B cell (primary cell): ENCODE results near the gene AMBN. TPM values are rescaled to one million over a fixed set of nuclear protein-coding genes. Genes with fewer than 3 reads are reported as not detected.

Experiments
- ATAC-seq: fragments of 200-7000 bp; cut with Tn5 transposase; one replicate; pipeline ENCODE4 v1.10.0; 2021; ENCODE audit warnings: low read depth, mild to moderate bottlenecking, moderate number of reproducible peaks, moderate library complexity
- CTCF ChIA-PET: fragments of 350-600 bp; sonication (Branson Sonifier 250); formaldehyde crosslinking; loops from one replicate; lab custom pipeline; 2021; ENCODE audit warnings: antibody characterized with exemption, inconsistent platforms; lab: Charles Lee
- POLR2A ChIA-PET: fragments of 350-600 bp; sonication (Branson Sonifier 250); formaldehyde crosslinking; loops from one replicate; lab custom pipeline; 2021; ENCODE audit warnings: antibody characterized with exemption; lab: Charles Lee
- DNase-seq: peaks from one replicate; pipeline ENCODE4 v3.0.0; 2013
- H2AFZ ChIP-seq: 2 replicates; pipeline ENCODE4 v1.6.1; 2012; ENCODE audit warnings: mild to moderate bottlenecking, low read depth, low read length; ENCODE audit not compliant: insufficient read depth, poor library complexity, severe bottlenecking
- H3K27ac ChIP-seq, 2 donors: 1 replicate in 1 of 2; 2 replicates in 1 of 2; pipeline ENCODE4 v1.5.1; 2012 to 2013; ENCODE audit warnings: low read length in 2 of 2, mild to moderate bottlenecking in 2 of 2, moderate library complexity in 1 of 2
- H3K27me3 ChIP-seq, 4 experiments: fragments of 200-600 bp in 1 of 4; sonication (generic) in 1 of 4; replicated peaks in 1 of 4; 1 replicate in 2 of 4; 2 replicates in 2 of 4; pipeline versions ENCODE4 v1.6.1 to v1.7.0; 2013 to 2016; ENCODE audit warnings: low read length in 3 of 4, mild to moderate bottlenecking in 2 of 4, mixed read lengths in 1 of 4, moderate library complexity in 1 of 4; ENCODE audit not compliant: insufficient read depth in 4 of 4, control insufficient read depth in 3 of 4; ENCODE audit errors: control extremely low read depth in 1 of 4
- H3K36me3 ChIP-seq, 2 experiments: replicated peaks in 1 of 2; 1 replicate in 1 of 2; 2 replicates in 1 of 2; pipeline versions ENCODE4 v1.6.1 to v1.7.1; 2013; ENCODE audit warnings: low read length in 1 of 2; ENCODE audit not compliant: insufficient read depth in 2 of 2, control insufficient read depth in 1 of 2; ENCODE audit errors: control extremely low read depth in 1 of 2, extremely low read depth in 1 of 2
- H3K4me1 ChIP-seq, 2 donors: fragments of 200-600 bp in 1 of 2; sonication (generic) in 1 of 2; 1 replicate in 1 of 2; 2 replicates in 1 of 2; pipeline versions ENCODE4 v1.5.1 to v1.6.1; 2013 to 2017; ENCODE audit warnings: low read length in 2 of 2; ENCODE audit not compliant: control insufficient read depth in 2 of 2, insufficient read depth in 2 of 2
- H3K4me2 ChIP-seq: replicated peaks from 2 replicates; pipeline ENCODE3; 2012; ENCODE audit warnings: mild to moderate bottlenecking, low read depth, low read length; ENCODE audit not compliant: poor library complexity, severe bottlenecking
- H3K4me3 ChIP-seq, 5 experiments: fragments of 200-600 bp in 1 of 5; sonication (generic) in 1 of 5; 1 replicate in 3 of 5; 2 replicates in 2 of 5; pipeline versions ENCODE4 v1.5.1 to v1.7.0; 2011 to 2016; ENCODE audit warnings: low read length in 4 of 5, mild to moderate bottlenecking in 4 of 5, low read depth in 2 of 5, control low read depth in 1 of 5, moderate library complexity in 1 of 5; ENCODE audit not compliant: insufficient read depth in 1 of 5; ENCODE audit errors: control extremely low read depth in 1 of 5, extremely low read depth in 1 of 5
- H3K79me2 ChIP-seq: fragments of 200-600 bp; sonication (generic); one replicate; pipeline ENCODE4 v1.6.0; 2016; ENCODE audit warnings: low read length; ENCODE audit not compliant: control insufficient read depth, insufficient read depth
- H3K9ac ChIP-seq: fragments of 200-600 bp; sonication (generic); 2 replicates; pipeline ENCODE4 v1.6.1; 2017; ENCODE audit warnings: mild to moderate bottlenecking, low read length, moderate library complexity
- H3K9me3 ChIP-seq, 3 donors: one replicate each; pipeline versions ENCODE4 v1.6.1 to v1.7.1; 2013; ENCODE audit warnings: low read length in 2 of 3; ENCODE audit not compliant: control insufficient read depth in 2 of 3, insufficient read depth in 1 of 3; ENCODE audit errors: control extremely low read depth in 1 of 3
- H4K20me1 ChIP-seq: 2 replicates; pipeline ENCODE4 v1.6.0; 2012; ENCODE audit warnings: mild to moderate bottlenecking, low read length; ENCODE audit not compliant: insufficient read depth, control insufficient read depth, poor library complexity, severe bottlenecking
- H3K27ac Mint-ChIP-seq: one replicate; pipeline ENCODE4 v1.8.0; 2021; ENCODE audit warnings: mixed read lengths
- H3K27me3 Mint-ChIP-seq: one replicate; pipeline ENCODE4 v1.8.0; 2021; ENCODE audit warnings: mixed read lengths
- H3K4me1 Mint-ChIP-seq: one replicate; pipeline ENCODE4 v1.8.0; 2021; ENCODE audit warnings: mixed read lengths
- H3K4me3 Mint-ChIP-seq: one replicate; pipeline ENCODE4 v1.8.0; 2021; ENCODE audit warnings: mixed read lengths
- H3K9me3 Mint-ChIP-seq: one replicate; pipeline ENCODE4 v1.8.0; 2022; ENCODE audit warnings: mixed read lengths; ENCODE audit not compliant: insufficient read depth
- EZH2 ChIP-seq: IDR thresholded peaks from 2 replicates; pipeline ENCODE4 v1.6.1; 2012; ENCODE audit warnings: borderline replicate concordance, low read depth, mild to moderate bottlenecking, moderate library complexity, low read length; ENCODE audit not compliant: insufficient read depth, poor library complexity, severe bottlenecking
- WGBS: methylation state at CpG from one replicate; pipeline ENCODE4 v1.1.5; 2013; ENCODE audit warnings: missing lambda C conversion rate; ENCODE audit not compliant: insufficient coverage; 5-methylcytosine and 5-hydroxymethylcytosine counted together
- intact Hi-C: fragments of 100-400 bp; cut with micrococcal nuclease; formaldehyde crosslinking; loops from one replicate; pipeline ENCODE4 v1.10.0; 2022
- polyA plus RNA-seq: library from polyadenylated mRNA; depleted of rRNA; stranded (reverse); fragments of >200 nt; gene quantifications from 2 replicates; pipeline ENCODE4 v1.2.3, GENCODE V29; 2012
- total RNA-seq, 2 donors: library from RNA; stranded (reverse); fragments of 120-200 nt in 1 of 2; gene quantifications; 1 replicate in 1 of 2; 2 replicates in 1 of 2; pipeline versions ENCODE4 v1.2.3 to v1.2.4, GENCODE V29; 2013 to 2022
- TF ChIP-seq, protein P1 (sequence below): fragments of 200-600 bp; IDR thresholded peaks from one replicate; pipeline ENCODE4 v1.8.0; 2022; ENCODE audit warnings: antibody characterized with exemption, mild to moderate bottlenecking

The AMBN gene
- total and polyA plus RNA-seq, 2 donors (not counting 1 experiment from before 2014, with no cell fraction given), result not detected

DNA sequence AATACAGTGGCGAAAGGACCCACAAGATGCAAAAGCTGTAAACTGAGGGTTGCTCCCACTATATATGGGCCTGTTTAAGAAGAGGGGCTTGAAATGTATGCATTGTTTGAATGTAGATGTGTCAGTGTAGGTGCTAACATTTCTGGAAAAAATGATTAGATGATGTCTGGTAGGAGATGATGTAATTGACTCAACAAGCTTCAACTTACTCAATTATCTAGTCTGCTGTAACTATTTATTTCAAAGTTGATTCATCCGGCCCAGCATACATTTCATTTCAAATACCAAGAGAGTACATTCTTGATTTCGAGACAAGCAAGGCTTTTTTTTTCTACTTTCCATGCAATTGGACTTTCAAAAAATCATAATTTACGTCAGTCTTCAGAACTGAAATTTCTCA is 27.2 kb downstream of the AMBN start:
- ChIA-PET POLR2A (no interaction called here), CTCF (no interaction called here)
- WGBS, result 93% methylated on average over 3 of the region's 4 CpGs
- no peak for ATAC-seq
- H3K9ac ChIP-seq, result no peak overlapping the region
- intact Hi-C loops, result no loop called here
- Mint-ChIP-seq H3K27me3 (no peaks in the 10 kb centered on the region), H3K9me3 (no peaks in the 10 kb centered on the region), H3K4me1 (peaks cover 4% of the 10 kb centered on the region), H3K27ac (no peak overlapping the region), H3K4me3 (no peak overlapping the region)
- no peaks in the 10 kb centered on the region for H4K20me1 ChIP-seq
- no peaks in the 10 kb centered on the region for H3K79me2 ChIP-seq
- H3K27me3 ChIP-seq, result no peaks in the 10 kb centered on the region
- no peak for TF ChIP-seq EZH2
- TF ChIP-seq, protein P1, sequence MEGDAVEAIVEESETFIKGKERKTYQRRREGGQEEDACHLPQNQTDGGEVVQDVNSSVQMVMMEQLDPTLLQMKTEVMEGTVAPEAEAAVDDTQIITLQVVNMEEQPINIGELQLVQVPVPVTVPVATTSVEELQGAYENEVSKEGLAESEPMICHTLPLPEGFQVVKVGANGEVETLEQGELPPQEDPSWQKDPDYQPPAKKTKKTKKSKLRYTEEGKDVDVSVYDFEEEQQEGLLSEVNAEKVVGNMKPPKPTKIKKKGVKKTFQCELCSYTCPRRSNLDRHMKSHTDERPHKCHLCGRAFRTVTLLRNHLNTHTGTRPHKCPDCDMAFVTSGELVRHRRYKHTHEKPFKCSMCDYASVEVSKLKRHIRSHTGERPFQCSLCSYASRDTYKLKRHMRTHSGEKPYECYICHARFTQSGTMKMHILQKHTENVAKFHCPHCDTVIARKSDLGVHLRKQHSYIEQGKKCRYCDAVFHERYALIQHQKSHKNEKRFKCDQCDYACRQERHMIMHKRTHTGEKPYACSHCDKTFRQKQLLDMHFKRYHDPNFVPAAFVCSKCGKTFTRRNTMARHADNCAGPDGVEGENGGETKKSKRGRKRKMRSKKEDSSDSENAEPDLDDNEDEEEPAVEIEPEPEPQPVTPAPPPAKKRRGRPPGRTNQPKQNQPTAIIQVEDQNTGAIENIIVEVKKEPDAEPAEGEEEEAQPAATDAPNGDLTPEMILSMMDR, result no peak
- H3K36me3 ChIP-seq, result no peaks in the 10 kb centered on the region
- no peak overlapping the region for H2AFZ ChIP-seq
- H3K4me1 ChIP-seq, result peaks cover 2 to 4% of the 10 kb centered on the region in 2 donors
- H3K9me3 ChIP-seq, result no peaks in the 10 kb centered on the region
- no peak overlapping the region for H3K4me3 ChIP-seq
- H3K4me2 ChIP-seq, result no peak overlapping the region
- H3K27ac ChIP-seq, result no peak overlapping the region
- no peak for DNase-seq

DNA sequence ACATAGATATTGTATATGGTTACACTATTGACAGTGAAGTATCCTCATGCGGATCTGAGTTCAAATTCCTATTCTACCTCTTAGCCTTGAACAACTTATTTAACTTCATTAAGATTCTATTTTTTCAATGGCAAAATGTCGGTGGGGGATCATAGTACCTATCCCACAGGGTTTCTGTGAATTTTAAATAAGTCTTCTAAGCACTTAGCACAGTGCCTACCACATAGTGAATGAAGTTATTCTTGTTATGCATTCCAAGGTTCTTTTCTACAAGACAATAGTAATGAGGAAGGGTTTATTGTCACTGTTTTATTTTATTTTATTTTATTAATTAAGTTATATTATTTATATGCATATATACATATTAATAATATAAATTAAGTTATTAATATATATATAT is 27.7 kb downstream of the AMBN start:
- DNase-seq, result no peak
- H3K9ac ChIP-seq, result no peak overlapping the region
- no peaks in the 10 kb centered on the region for H3K9me3 ChIP-seq
- H3K4me2 ChIP-seq, result no peak overlapping the region
- no CpG with 5 or more reads among the region's 2 CpGs for WGBS
- ChIA-PET POLR2A (no interaction called here), CTCF (no interaction called here)
- no peaks in the 10 kb centered on the region for H3K36me3 ChIP-seq
- H3K27ac Mint-ChIP-seq, result no peak overlapping the region
- H2AFZ ChIP-seq, result no peak overlapping the region
- ATAC-seq, result no peak
- H3K4me3 Mint-ChIP-seq, result no peak overlapping the region
- no peaks in the 10 kb centered on the region for H4K20me1 ChIP-seq
- H3K27me3 ChIP-seq, result no peaks in the 10 kb centered on the region
- H3K4me3 ChIP-seq, result no peak overlapping the region
- no peaks in the 10 kb centered on the region for H3K79me2 ChIP-seq
- no peak for TF ChIP-seq EZH2
- TF ChIP-seq, protein P1, result no peak
- no peak overlapping the region for H3K27ac ChIP-seq
- no peaks in the 10 kb centered on the region for H3K9me3 Mint-ChIP-seq
- no peaks in the 10 kb centered on the region for H3K27me3 Mint-ChIP-seq
- no peaks in the 10 kb centered on the region for H3K4me1 ChIP-seq
- intact Hi-C loops, result no loop called here
- peaks cover 2% of the 10 kb centered on the region for H3K4me1 Mint-ChIP-seq
